Measurements from ENCODE around the gene NDUFV2.
"Not testable (repeated sequence)": the region's sequence is repeated elsewhere in the genome, so short reads cannot be mapped to it uniquely, and the experiment has no call there.

The NDUFV2 gene

GRCh38 chr18:9088727-9089126, 13.8 kb upstream of the NDUFV2 start:
- not testable (repeated sequence) for H3K4me3 ChIP-seq (ENCODE audit: low read depth, low read length)

- no peak overlapping the region for H3K4me3 ChIP-seq (ENCODE audit: low read depth, low read length)
These were observed 11.9 kb upstream of the NDUFV2 start for GRCh38 chr18:9090578-9090977.

GRCh38 chr18:9091066-9091476, 11.4 kb upstream of the NDUFV2 start:
- no peak overlapping the region for H3K4me3 ChIP-seq (ENCODE audit: low read depth, low read length)

GRCh38 chr18:9092665-9093064, 9.8 kb upstream of the NDUFV2 start:
- no peak overlapping the region for H3K4me3 ChIP-seq (ENCODE audit: low read depth, low read length)

GRCh38 chr18:9093109-9093508, 9.4 kb upstream of the NDUFV2 start:
- H3K4me3 ChIP-seq (ENCODE audit: low read depth, low read length), result not testable (repeated sequence)

GRCh38 chr18:9094307-9095226, 7.9 kb upstream of the NDUFV2 start:
- H3K4me3 ChIP-seq (ENCODE audit: low read depth, low read length), result no peak overlapping the region

GRCh38 chr18:9095297-9096006, 7.0 kb upstream of the NDUFV2 start:
- no peak overlapping the region for H3K4me3 ChIP-seq (ENCODE audit: low read depth, low read length)

- no peak overlapping the region for H3K4me3 ChIP-seq (ENCODE audit: low read depth, low read length)
These were observed 6.5 kb upstream of the NDUFV2 start for GRCh38 chr18:9096007-9096371.

- no peak overlapping the region for H3K4me3 ChIP-seq (ENCODE audit: low read depth, low read length)
These were observed 5.8 kb upstream of the NDUFV2 start for GRCh38 chr18:9096685-9097084.

- no peak overlapping the region for H3K4me3 ChIP-seq (ENCODE audit: low read depth, low read length)
These were observed 5.2 kb upstream of the NDUFV2 start for GRCh38 chr18:9097349-9097748.

GRCh38 chr18:9100796-9101195, 1.7 kb upstream of the NDUFV2 start:
- H3K4me3 ChIP-seq (ENCODE audit: low read depth, low read length), result no peak overlapping the region

GRCh38 chr18:9101730-9102507, 580 bp upstream of the NDUFV2 start:
- peak overlapping the region; percentile 31 for H3K4me3 ChIP-seq (ENCODE audit: low read depth, low read length)

GRCh38 chr18:9103376-9103873, 926 bp downstream of the NDUFV2 start:
- H3K4me3 ChIP-seq (ENCODE audit: low read depth, low read length), result peak overlapping the region; percentile 90

GRCh38 chr18:9104244-9104901, 1.9 kb downstream of the NDUFV2 start:
- H3K4me3 ChIP-seq (ENCODE audit: low read depth, low read length), result peak overlapping the region; percentile 90

- H3K4me3 ChIP-seq (ENCODE audit: low read depth, low read length), result no peak overlapping the region
These were observed 2.9 kb downstream of the NDUFV2 start for GRCh38 chr18:9105420-9105819.

GRCh38 chr18:9106094-9106493, 3.6 kb downstream of the NDUFV2 start:
- no peak overlapping the region for H3K4me3 ChIP-seq (ENCODE audit: low read depth, low read length)

- no peak overlapping the region for H3K4me3 ChIP-seq (ENCODE audit: low read depth, low read length)
These were observed 4.5 kb downstream of the NDUFV2 start for GRCh38 chr18:9106800-9107584.

GRCh38 chr18:9108911-9109310, 6.4 kb downstream of the NDUFV2 start:
- no peak overlapping the region for H3K4me3 ChIP-seq (ENCODE audit: low read depth, low read length)

GRCh38 chr18:9109523-9109922, 7.0 kb downstream of the NDUFV2 start:
- no peak overlapping the region for H3K4me3 ChIP-seq (ENCODE audit: low read depth, low read length)

Measured in iPS-11a (cell line).